HG03060 (cell line): ENCODE results near the gene PRM3.

ENCODE experiments used
- ATAC-seq: cut with Tn5 transposase; IDR thresholded peaks from one replicate; pipeline ENCODE4 v1.9.1; 2021; ENCODE audit warnings: low read depth, moderate number of reproducible peaks; ENCODE audit not compliant: unreplicated experiment

PRM3 gene

GRCh38 chr16:11249233-11250061 lies 24.0 kb downstream of the PRM3 start:
- no peak for ATAC-seq

- ATAC-seq: no peak
Measured at GRCh38 chr16:11248133-11248532, 25.3 kb downstream of the PRM3 start.

GRCh38 chr16:11245988-11246387 lies 27.4 kb downstream of the PRM3 start:
- no peak for ATAC-seq

GRCh38 chr16:11245222-11245737 lies 28.1 kb downstream of the PRM3 start:
- no peak for ATAC-seq

GRCh38 chr16:11242658-11243057 lies 30.8 kb downstream of the PRM3 start:
- no peak for ATAC-seq

GRCh38 chr16:11241480-11242204 lies 31.8 kb downstream of the PRM3 start:
- ATAC-seq: no peak

- ATAC-seq: no peak
Measured at GRCh38 chr16:11240636-11241473, 32.6 kb downstream of the PRM3 start.

- ATAC-seq: no peak
Measured at GRCh38 chr16:11239644-11240632, 33.5 kb downstream of the PRM3 start.

GRCh38 chr16:11238272-11239202 lies 34.9 kb downstream of the PRM3 start:
- no peak for ATAC-seq

- ATAC-seq: no peak
Measured at GRCh38 chr16:11236461-11237254, 36.8 kb downstream of the PRM3 start.

GRCh38 chr16:11235703-11235991 lies 37.8 kb downstream of the PRM3 start:
- no peak for ATAC-seq

GRCh38 chr16:11234884-11235702 lies 38.3 kb downstream of the PRM3 start:
- ATAC-seq: no peak

- ATAC-seq: no peak
Measured at GRCh38 chr16:11233727-11234376, 39.6 kb downstream of the PRM3 start.

- ATAC-seq: no peak
Measured at GRCh38 chr16:11232852-11233726, 40.3 kb downstream of the PRM3 start.

- ATAC-seq: no peak
Measured at GRCh38 chr16:11232302-11232851, 41.1 kb downstream of the PRM3 start.
